ENCODE data around the gene PML.

DNA sequence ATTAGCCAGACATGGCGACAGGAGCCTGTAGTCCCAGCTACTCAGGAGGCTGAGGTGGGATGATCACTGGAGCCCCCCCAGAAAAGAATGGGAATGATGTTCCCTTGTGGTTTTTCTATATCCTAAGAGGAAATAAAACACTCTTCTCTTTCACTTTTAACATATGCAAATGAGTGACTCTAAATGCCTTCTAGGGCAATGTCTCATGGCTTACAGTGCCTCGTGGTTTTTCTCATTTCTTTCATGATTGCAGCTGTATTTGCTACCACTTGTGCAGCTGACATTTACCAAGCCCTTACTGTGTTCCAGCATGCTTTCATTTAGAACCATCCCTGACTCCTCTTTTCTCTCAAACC is 28.8 kb upstream of the PML start:
- TF ChIP-seq, protein P1, sequence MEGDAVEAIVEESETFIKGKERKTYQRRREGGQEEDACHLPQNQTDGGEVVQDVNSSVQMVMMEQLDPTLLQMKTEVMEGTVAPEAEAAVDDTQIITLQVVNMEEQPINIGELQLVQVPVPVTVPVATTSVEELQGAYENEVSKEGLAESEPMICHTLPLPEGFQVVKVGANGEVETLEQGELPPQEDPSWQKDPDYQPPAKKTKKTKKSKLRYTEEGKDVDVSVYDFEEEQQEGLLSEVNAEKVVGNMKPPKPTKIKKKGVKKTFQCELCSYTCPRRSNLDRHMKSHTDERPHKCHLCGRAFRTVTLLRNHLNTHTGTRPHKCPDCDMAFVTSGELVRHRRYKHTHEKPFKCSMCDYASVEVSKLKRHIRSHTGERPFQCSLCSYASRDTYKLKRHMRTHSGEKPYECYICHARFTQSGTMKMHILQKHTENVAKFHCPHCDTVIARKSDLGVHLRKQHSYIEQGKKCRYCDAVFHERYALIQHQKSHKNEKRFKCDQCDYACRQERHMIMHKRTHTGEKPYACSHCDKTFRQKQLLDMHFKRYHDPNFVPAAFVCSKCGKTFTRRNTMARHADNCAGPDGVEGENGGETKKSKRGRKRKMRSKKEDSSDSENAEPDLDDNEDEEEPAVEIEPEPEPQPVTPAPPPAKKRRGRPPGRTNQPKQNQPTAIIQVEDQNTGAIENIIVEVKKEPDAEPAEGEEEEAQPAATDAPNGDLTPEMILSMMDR (IDR thresholded peaks at IDR 0.05; ENCODE audit: insufficient read depth, low read length), result no peak
- TF ChIP-seq POLR2AphosphoS5 (IDR thresholded peaks at IDR 0.05; ENCODE audit: low read depth), result no peak
- no peak for TF ChIP-seq GABPA (IDR thresholded peaks at IDR 0.05; ENCODE audit: low read depth)
- TF ChIP-seq, protein P2, sequence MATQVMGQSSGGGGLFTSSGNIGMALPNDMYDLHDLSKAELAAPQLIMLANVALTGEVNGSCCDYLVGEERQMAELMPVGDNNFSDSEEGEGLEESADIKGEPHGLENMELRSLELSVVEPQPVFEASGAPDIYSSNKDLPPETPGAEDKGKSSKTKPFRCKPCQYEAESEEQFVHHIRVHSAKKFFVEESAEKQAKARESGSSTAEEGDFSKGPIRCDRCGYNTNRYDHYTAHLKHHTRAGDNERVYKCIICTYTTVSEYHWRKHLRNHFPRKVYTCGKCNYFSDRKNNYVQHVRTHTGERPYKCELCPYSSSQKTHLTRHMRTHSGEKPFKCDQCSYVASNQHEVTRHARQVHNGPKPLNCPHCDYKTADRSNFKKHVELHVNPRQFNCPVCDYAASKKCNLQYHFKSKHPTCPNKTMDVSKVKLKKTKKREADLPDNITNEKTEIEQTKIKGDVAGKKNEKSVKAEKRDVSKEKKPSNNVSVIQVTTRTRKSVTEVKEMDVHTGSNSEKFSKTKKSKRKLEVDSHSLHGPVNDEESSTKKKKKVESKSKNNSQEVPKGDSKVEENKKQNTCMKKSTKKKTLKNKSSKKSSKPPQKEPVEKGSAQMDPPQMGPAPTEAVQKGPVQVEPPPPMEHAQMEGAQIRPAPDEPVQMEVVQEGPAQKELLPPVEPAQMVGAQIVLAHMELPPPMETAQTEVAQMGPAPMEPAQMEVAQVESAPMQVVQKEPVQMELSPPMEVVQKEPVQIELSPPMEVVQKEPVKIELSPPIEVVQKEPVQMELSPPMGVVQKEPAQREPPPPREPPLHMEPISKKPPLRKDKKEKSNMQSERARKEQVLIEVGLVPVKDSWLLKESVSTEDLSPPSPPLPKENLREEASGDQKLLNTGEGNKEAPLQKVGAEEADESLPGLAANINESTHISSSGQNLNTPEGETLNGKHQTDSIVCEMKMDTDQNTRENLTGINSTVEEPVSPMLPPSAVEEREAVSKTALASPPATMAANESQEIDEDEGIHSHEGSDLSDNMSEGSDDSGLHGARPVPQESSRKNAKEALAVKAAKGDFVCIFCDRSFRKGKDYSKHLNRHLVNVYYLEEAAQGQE (IDR thresholded peaks at IDR 0.05; ENCODE audit: insufficient replicate concordance, low read depth), result no peak
